Osteocyte (in vitro differentiated cells): ENCODE results near the gene TUBB4A. TPM values are rescaled to one million over a fixed set of nuclear protein-coding genes. Genes with fewer than 3 reads are reported as not detected.

Experiments used
- DNase-seq: peaks from one replicate; pipeline ENCODE4 v3.0.0; 2021; ENCODE audit warnings: mixed read lengths; ENCODE audit not compliant: unreplicated experiment; ENCODE audit errors: extremely low spot score
- H3K27ac Mint-ChIP-seq: one replicate; pipeline ENCODE4 v1.8.0; 2021; ENCODE audit warnings: mild to moderate bottlenecking, mixed read lengths; ENCODE audit not compliant: unreplicated experiment
- H3K27me3 Mint-ChIP-seq: one replicate; pipeline ENCODE4 v1.8.0; 2021; ENCODE audit warnings: mixed read lengths; ENCODE audit not compliant: unreplicated experiment
- H3K36me3 Mint-ChIP-seq: one replicate; pipeline ENCODE4 v1.8.0; 2021; ENCODE audit warnings: mixed read lengths; ENCODE audit not compliant: unreplicated experiment
- H3K4me1 Mint-ChIP-seq: one replicate; pipeline ENCODE4 v1.8.0; 2021; ENCODE audit warnings: mixed read lengths; ENCODE audit not compliant: unreplicated experiment
- H3K4me3 Mint-ChIP-seq: one replicate; pipeline ENCODE4 v1.8.0; 2021; ENCODE audit warnings: mild to moderate bottlenecking, moderate library complexity, mixed read lengths; ENCODE audit not compliant: unreplicated experiment
- H3K9me3 Mint-ChIP-seq: one replicate; pipeline ENCODE4 v1.8.0; 2021; ENCODE audit warnings: mixed read lengths; ENCODE audit not compliant: unreplicated experiment
- CTCF ChIP-seq: fragments of 200-600 bp; sonication (generic); IDR thresholded peaks from 2 replicates; pipeline ENCODE4 v1.5.0; 2021; ENCODE audit warnings: antibody characterized with exemption, mild to moderate bottlenecking, moderate library complexity
- total RNA-seq: library from RNA; stranded (reverse); gene quantifications from 2 replicates; pipeline ENCODE4 v1.2.1, GENCODE V29; 2021

The TUBB4A gene
- total RNA-seq, 1 donor from 2014 or later: not detected

- no peaks in the 10 kb centered on the region for H3K36me3 Mint-ChIP-seq
- no peaks in the 10 kb centered on the region for H3K9me3 Mint-ChIP-seq
- no peak for DNase-seq
- no peak overlapping the region for H3K4me3 Mint-ChIP-seq
- H3K27ac Mint-ChIP-seq: no peak overlapping the region
- peaks cover 4% of the 10 kb centered on the region for H3K4me1 Mint-ChIP-seq
- peaks cover 2% of the 10 kb centered on the region for H3K27me3 Mint-ChIP-seq
- no peak for TF ChIP-seq CTCF
These were observed 23.3 kb downstream of the TUBB4A start for GRCh38 chr19:6478815-6479214.

- Mint-ChIP-seq H3K36me3 (no peaks in the 10 kb centered on the region), H3K9me3 (no peaks in the 10 kb centered on the region), H3K27ac (no peak overlapping the region), H3K4me1 (peaks cover 4% of the 10 kb centered on the region), H3K4me3 (no peak overlapping the region), H3K27me3 (peaks cover 2% of the 10 kb centered on the region)
- TF ChIP-seq CTCF: no peak
- no peak for DNase-seq
These were observed 25.1 kb downstream of the TUBB4A start for GRCh38 chr19:6476896-6477431.

GRCh38 chr19:6476155-6476895 lies 25.8 kb downstream of the TUBB4A start:
- TF ChIP-seq CTCF: no peak
- peaks cover 4% of the 10 kb centered on the region for H3K4me1 Mint-ChIP-seq
- H3K27ac Mint-ChIP-seq: no peak overlapping the region
- no peaks in the 10 kb centered on the region for H3K36me3 Mint-ChIP-seq
- no peak overlapping the region for H3K4me3 Mint-ChIP-seq
- H3K27me3 Mint-ChIP-seq: peaks cover 2% of the 10 kb centered on the region
- no peak for DNase-seq
- no peaks in the 10 kb centered on the region for H3K9me3 Mint-ChIP-seq

GRCh38 chr19:6475321-6476108 lies 26.6 kb downstream of the TUBB4A start:
- Mint-ChIP-seq H3K9me3 (no peaks in the 10 kb centered on the region), H3K36me3 (no peaks in the 10 kb centered on the region)

More at GRCh38 chr19:6475321-6476108, 26.6 kb downstream of the TUBB4A start:
- peaks cover 2% of the 10 kb centered on the region for H3K27me3 Mint-ChIP-seq
- H3K27ac Mint-ChIP-seq: no peak overlapping the region
- H3K4me1 Mint-ChIP-seq: peaks cover 4% of the 10 kb centered on the region
- H3K4me3 Mint-ChIP-seq: no peak overlapping the region
- TF ChIP-seq CTCF: no peak
- DNase-seq: no peak
